SU-DHL-6 (cell line): ENCODE measurements around the gene MVP.

ENCODE experiments used
- CTCF ChIP-seq: fragments of 200-600 bp; sonication (generic); IDR thresholded peaks from one replicate; pipeline ENCODE4 v1.5.1; 2017; ENCODE audit warnings: antibody characterized with exemption, mild to moderate bottlenecking, low read length, moderate library complexity; ENCODE audit not compliant: insufficient read depth, poor library complexity, severe bottlenecking
- EZH2phosphoT487 ChIP-seq: fragments of 200-600 bp; sonication (generic), shearing (Covaris generic); conservative IDR thresholded peaks from 2 replicates; pipeline ENCODE4 v1.6.1; 2018; ENCODE audit warnings: mild to moderate bottlenecking, antibody characterized with exemption, low read length, moderate library complexity, mixed read lengths

GRCh38 chr16:29881050-29881449 is 60.8 kb downstream of the MVP start:
- no peak for TF ChIP-seq CTCF
- TF ChIP-seq EZH2phosphoT487 = no peak
